Measurements from ENCODE around the gene PLCG2. TPM values are rescaled to one million over a fixed set of nuclear protein-coding genes. Genes with fewer than 3 reads are reported as not detected.

PLCG2 gene
- polyA plus RNA-seq, 3 donors = 19.5 to 47.4 (median 35.5) TPM

- Histone ChIP-seq H3K79me2 (ENCODE audit: insufficient read depth, low read length) (no peaks in the 10 kb centered on the region), H3K4me1 (ENCODE audit: control insufficient read depth in 1 of 2, insufficient read depth in 2 of 2, low read length in 2 of 2) (peaks cover 8 to 11% of the 10 kb centered on the region in 2 donors), H3K9ac (ENCODE audit: insufficient read depth, low read length, poor library complexity, severe bottlenecking) (no peak overlapping the region), H3K9me3 (replicated peaks in 1 of 2; ENCODE audit: control insufficient read depth in 1 of 2, insufficient read depth in 1 of 2, low read length in 2 of 2) (no peaks in the 10 kb centered on the region), H4K20me1 (ENCODE audit: insufficient read depth, low read length) (no peaks in the 10 kb centered on the region), H3K36me3 (replicated peaks in 1 of 2; ENCODE audit: control insufficient read depth in 1 of 2, insufficient read depth in 2 of 2, low read length in 2 of 2) (no peaks in the 10 kb centered on the region), H3K4me2 (replicated peaks; ENCODE audit: extremely low read depth, low read length, poor library complexity, severe bottlenecking) (no peak overlapping the region), H2AFZ (ENCODE audit: insufficient read depth, low read depth, low read length, poor library complexity, severe bottlenecking) (no peak overlapping the region), H3K27ac (ENCODE audit: low read depth in 1 of 2, low read length in 2 of 2) (no peak overlapping the region), H3K4me3 (replicated peaks in 1 of 3; ENCODE audit: low read depth in 2 of 3, low read length in 3 of 3) (no peak overlapping the region), H3K27me3 (ENCODE audit: control insufficient read depth in 2 of 2, insufficient read depth in 2 of 2, low read length in 2 of 2) (no peaks in the 10 kb centered on the region)
- intact Hi-C loops (cut with micrococcal nuclease) = no loop called here
- 94% methylated on average over 3 of the region's 9 CpGs for WGBS (ENCODE audit: insufficient coverage)
- Mint-ChIP-seq H3K4me3 (no peak overlapping the region), H3K27me3 (ENCODE audit: low read depth in 3 of 3) (peaks cover 2 to 10% (median 2%) of the 10 kb centered on the region in 3 donors), H3K9me3 (peaks cover 0 to 2% (median 0%) of the 10 kb centered on the region in 7 donors), H3K36me3 (peaks cover 0 to 10% of the 10 kb centered on the region in 2 donors), H3K27ac (no peak overlapping the region), H3K4me1 (peaks cover 15% of the 10 kb centered on the region)
- no peak for DNase-seq
- TF ChIP-seq CTCF (IDR thresholded peaks at IDR 0.05) = no peak
These were observed 11.0 kb upstream of the PLCG2 start for GRCh38 chr16:81767987-81768592.

- Histone ChIP-seq H3K27ac (ENCODE audit: low read depth in 1 of 2, low read length in 2 of 2) (no peak overlapping the region), H3K4me1 (ENCODE audit: control insufficient read depth in 1 of 2, insufficient read depth in 2 of 2, low read length in 2 of 2) (peaks cover 8 to 15% of the 10 kb centered on the region in 2 donors)
- intact Hi-C loops (cut with micrococcal nuclease) = loop anchor here in 1 of 2 donors (10.0 kb wide), 1 partner anchor 105 kb away; no protein-coding TSS in a partner anchor
These were observed 9.1 kb upstream of the PLCG2 start for GRCh38 chr16:81770008-81770407.

More at GRCh38 chr16:81770008-81770407, 9.1 kb upstream of the PLCG2 start:
- Histone ChIP-seq H3K4me2 (replicated peaks; ENCODE audit: extremely low read depth, low read length, poor library complexity, severe bottlenecking) (no peak overlapping the region), H3K79me2 (ENCODE audit: insufficient read depth, low read length) (no peaks in the 10 kb centered on the region), H2AFZ (ENCODE audit: insufficient read depth, low read depth, low read length, poor library complexity, severe bottlenecking) (no peak overlapping the region), H3K27me3 (ENCODE audit: control insufficient read depth in 2 of 2, insufficient read depth in 2 of 2, low read length in 2 of 2) (no peaks in the 10 kb centered on the region), H3K9me3 (replicated peaks in 1 of 2; ENCODE audit: control insufficient read depth in 1 of 2, insufficient read depth in 1 of 2, low read length in 2 of 2) (no peaks in the 10 kb centered on the region), H3K4me3 (replicated peaks in 1 of 3; ENCODE audit: low read depth in 2 of 3, low read length in 3 of 3) (no peak overlapping the region), H3K36me3 (replicated peaks in 1 of 2; ENCODE audit: control insufficient read depth in 1 of 2, insufficient read depth in 2 of 2, low read length in 2 of 2) (no peaks in the 10 kb centered on the region), H4K20me1 (ENCODE audit: insufficient read depth, low read length) (no peaks in the 10 kb centered on the region), H3K9ac (ENCODE audit: insufficient read depth, low read length, poor library complexity, severe bottlenecking) (no peak overlapping the region)
- Mint-ChIP-seq H3K4me3 (no peak overlapping the region), H3K27me3 (ENCODE audit: low read depth in 3 of 3) (peaks cover under 1 to 10% (median 2%) of the 10 kb centered on the region in 3 donors), H3K4me1 (peaks cover 20% of the 10 kb centered on the region), H3K36me3 (peaks cover 0 to 1% of the 10 kb centered on the region in 2 donors), H3K9me3 (peaks cover 0 to 2% (median 0%) of the 10 kb centered on the region in 7 donors), H3K27ac (no peak overlapping the region)
- WGBS (ENCODE audit: insufficient coverage) = 100% methylated on average over 3 of the region's 7 CpGs
- TF ChIP-seq CTCF (IDR thresholded peaks at IDR 0.05) = no peak
- DNase-seq = no peak

All from CD14-positive monocyte (primary cell).